ENCODE results near the gene NCOA7. TPM values are rescaled to one million over a fixed set of nuclear protein-coding genes. Genes with fewer than 3 reads are reported as not detected.

The NCOA7 gene
- total RNA-seq, 1 experiment from 2014 or later, result 9.4 TPM

GRCh38 chr6:125802383-125802782, 11.6 kb downstream of the NCOA7 start:
- Histone ChIP-seq H2BK5ac (ENCODE audit: insufficient read length, low read length) (no peak overlapping the region), H3K4me1 (ENCODE audit: insufficient read depth, low read length) (peaks cover 3% of the 10 kb centered on the region; the same call in 1 of the 2 replicates), H2BK15ac (ENCODE audit: low read depth, low read length) (no peak overlapping the region), H3K23me2 (ENCODE audit: insufficient read length, low read depth, low read length, poor library complexity, severe bottlenecking) (no peaks in the 10 kb centered on the region), H3K9ac (ENCODE audit: extremely low read depth, insufficient read length, low read length) (no peak overlapping the region), H3K79me1 (ENCODE audit: insufficient read depth, low read depth, low read length, poor library complexity, severe bottlenecking) (no peaks in the 10 kb centered on the region), H3T11ph (ENCODE audit: low read length) (no peak overlapping the region), H3K56ac (ENCODE audit: insufficient read length, low read depth, low read length) (no peak overlapping the region), H3K4me2 (ENCODE audit: insufficient read depth, insufficient read length, low read length) (no peak overlapping the region), H2AFZ (ENCODE audit: low read length) (no peak overlapping the region), H2AK5ac (ENCODE audit: insufficient read length, low read length) (no peak overlapping the region), H4K91ac (ENCODE audit: insufficient read length, low read depth, low read length) (no peak overlapping the region), H3K9me3 (ENCODE audit: control insufficient read depth, low read depth, low read length) (no peaks in the 10 kb centered on the region), H3K23ac (ENCODE audit: insufficient read length, low read depth, low read length) (no peak overlapping the region), H4K5ac (ENCODE audit: insufficient read length, low read depth, low read length) (no peak overlapping the region), H2BK12ac (ENCODE audit: insufficient read length, low read depth, low read length) (no peak overlapping the region), H2BK20ac (ENCODE audit: low read depth, low read length, poor library complexity, severe bottlenecking) (no peak overlapping the region), H3K18ac (ENCODE audit: insufficient read length, low read depth, low read length) (no peak overlapping the region), H3K4ac (ENCODE audit: low read depth, low read length) (no peak overlapping the region), H2BK120ac (ENCODE audit: low read depth, low read length, poor library complexity, severe bottlenecking) (no peak overlapping the region), H4K8ac (replicated peaks; ENCODE audit: insufficient read length, low read depth, low read length) (no peak overlapping the region), H3K27ac (ENCODE audit: insufficient read length, low read depth, low read length) (no peak overlapping the region), H3K27me3 (ENCODE audit: insufficient read depth, low read length) (no peaks in the 10 kb centered on the region), H3K14ac (ENCODE audit: insufficient read depth, low read length) (no peak overlapping the region), H4K20me1 (ENCODE audit: control insufficient read depth, insufficient read depth, insufficient read length) (no peaks in the 10 kb centered on the region), H3K79me2 (ENCODE audit: insufficient read depth, low read length) (no peaks in the 10 kb centered on the region)
- no peaks in the 10 kb centered on the region for H3K4me1 Mint-ChIP-seq
- no peaks in the 10 kb centered on the region for H3K36me3 Mint-ChIP-seq (ENCODE audit: insufficient read depth in 1 of 3, low read depth in 3 of 3)
- DNase-seq, result no peak
- no CpG with 5 or more reads among the region's 2 CpGs for WGBS (ENCODE audit: extremely low coverage, insufficient read length, low lambda C conversion rate)
- H3K9me3 Mint-ChIP-seq, result no peaks in the 10 kb centered on the region
- no peak overlapping the region for H3K4me3 Mint-ChIP-seq
- no peaks in the 10 kb centered on the region for H3K27me3 Mint-ChIP-seq (ENCODE audit: low read depth)
- H3K27ac Mint-ChIP-seq, result no peak overlapping the region
- no peak for TF ChIP-seq CTCF (conservative IDR thresholded peaks at IDR 0.05)
